ENCODE results near the gene RUNX2. TPM values are rescaled to one million over a fixed set of nuclear protein-coding genes. Genes with fewer than 3 reads are reported as not detected.

Gene RUNX2
- total RNA-seq, 4 donors from 2014 or later, result 1.4 to 40.4 (median 5.1) TPM

GRCh38 chr6:45538641-45539547 is 210.8 kb downstream of the RUNX2 start:
- no peaks in the 10 kb centered on the region for H3K36me3 ChIP-seq
- no peak overlapping the region for H3K4me3 ChIP-seq
- H3K4me1 ChIP-seq, result peaks cover 0 to 8% (median 0%) of the 10 kb centered on the region in 4 donors
- no peak for TF ChIP-seq CTCF (IDR thresholded peaks at IDR 0.05)
- TF ChIP-seq POLR2A (IDR thresholded peaks at IDR 0.05), result no peak
- H3K9me3 ChIP-seq, result no peaks in the 10 kb centered on the region
- DNase-seq, result peak in 1 of 3 donors; percentile 53
- H3K27me3 ChIP-seq, result no peaks in the 10 kb centered on the region
- peak overlapping the region in 2 of 4 donors; percentile 41 to 45 for H3K27ac ChIP-seq

- no peaks in the 10 kb centered on the region for H3K9me3 ChIP-seq
- H3K4me3 ChIP-seq, result no peak overlapping the region
- peaks cover 0 to 8% (median 0%) of the 10 kb centered on the region in 4 donors for H3K4me1 ChIP-seq
- TF ChIP-seq POLR2A (IDR thresholded peaks at IDR 0.05) (no peak), CTCF (IDR thresholded peaks at IDR 0.05) (no peak)
- no peak for DNase-seq
- H3K27ac ChIP-seq, result no peak overlapping the region
- H3K27me3 ChIP-seq, result no peaks in the 10 kb centered on the region
- no peaks in the 10 kb centered on the region for H3K36me3 ChIP-seq
Observed at GRCh38 chr6:45540375-45540920, 212.3 kb downstream of the RUNX2 start.

GRCh38 chr6:45541934-45542333 is 213.8 kb downstream of the RUNX2 start:
- Histone ChIP-seq H3K36me3 (no peaks in the 10 kb centered on the region), H3K9me3 (no peaks in the 10 kb centered on the region), H3K27ac (no peak overlapping the region), H3K4me3 (no peak overlapping the region), H3K27me3 (no peaks in the 10 kb centered on the region), H3K4me1 (peaks cover 0 to 8% (median 0%) of the 10 kb centered on the region in 4 donors)
- no peak for DNase-seq
- no peak for TF ChIP-seq CTCF (IDR thresholded peaks at IDR 0.05)
- no peak for TF ChIP-seq POLR2A (IDR thresholded peaks at IDR 0.05)

GRCh38 chr6:45543298-45544235 is 215.4 kb downstream of the RUNX2 start:
- no peak for DNase-seq
- Histone ChIP-seq H3K9me3 (no peaks in the 10 kb centered on the region), H3K36me3 (no peaks in the 10 kb centered on the region), H3K4me1 (peaks cover 0 to 8% (median 2%) of the 10 kb centered on the region in 4 donors), H3K27ac (no peak overlapping the region), H3K4me3 (no peak overlapping the region), H3K27me3 (no peaks in the 10 kb centered on the region)
- TF ChIP-seq POLR2A (IDR thresholded peaks at IDR 0.05) (no peak), CTCF (IDR thresholded peaks at IDR 0.05) (no peak)

GRCh38 chr6:45545416-45545815 is 217.3 kb downstream of the RUNX2 start:
- TF ChIP-seq POLR2A (IDR thresholded peaks at IDR 0.05), result no peak
- TF ChIP-seq CTCF (IDR thresholded peaks at IDR 0.05), result no peak
- no peak for DNase-seq
- no peaks in the 10 kb centered on the region for H3K9me3 ChIP-seq
- H3K27me3 ChIP-seq, result no peaks in the 10 kb centered on the region
- peaks cover 0 to 8% (median 0%) of the 10 kb centered on the region in 4 donors for H3K4me1 ChIP-seq
- no peak overlapping the region for H3K4me3 ChIP-seq
- no peak overlapping the region for H3K27ac ChIP-seq
- H3K36me3 ChIP-seq, result no peaks in the 10 kb centered on the region

Data from Peyer's patch (tissue), 4 donors.